Osteocyte (in vitro differentiated cells): ENCODE results near the gene ALCAM. TPM values are rescaled to one million over a fixed set of nuclear protein-coding genes. Genes with fewer than 3 reads are reported as not detected.

Experiments
- DNase-seq: peaks from one replicate; pipeline ENCODE4 v3.0.0; 2021; ENCODE audit warnings: mixed read lengths; ENCODE audit not compliant: unreplicated experiment; ENCODE audit errors: extremely low spot score
- H3K27ac Mint-ChIP-seq: one replicate; pipeline ENCODE4 v1.8.0; 2021; ENCODE audit warnings: mild to moderate bottlenecking, mixed read lengths; ENCODE audit not compliant: unreplicated experiment
- H3K27me3 Mint-ChIP-seq: one replicate; pipeline ENCODE4 v1.8.0; 2021; ENCODE audit warnings: mixed read lengths; ENCODE audit not compliant: unreplicated experiment
- H3K36me3 Mint-ChIP-seq: one replicate; pipeline ENCODE4 v1.8.0; 2021; ENCODE audit warnings: mixed read lengths; ENCODE audit not compliant: unreplicated experiment
- H3K4me1 Mint-ChIP-seq: one replicate; pipeline ENCODE4 v1.8.0; 2021; ENCODE audit warnings: mixed read lengths; ENCODE audit not compliant: unreplicated experiment
- H3K4me3 Mint-ChIP-seq: one replicate; pipeline ENCODE4 v1.8.0; 2021; ENCODE audit warnings: mild to moderate bottlenecking, moderate library complexity, mixed read lengths; ENCODE audit not compliant: unreplicated experiment
- H3K9me3 Mint-ChIP-seq: one replicate; pipeline ENCODE4 v1.8.0; 2021; ENCODE audit warnings: mixed read lengths; ENCODE audit not compliant: unreplicated experiment
- total RNA-seq: library from RNA; stranded (reverse); gene quantifications from 2 replicates; pipeline ENCODE4 v1.2.1, GENCODE V29; 2021
- TF ChIP-seq, protein P1 (sequence below): fragments of 200-600 bp; sonication (generic); IDR thresholded peaks from 2 replicates; pipeline ENCODE4 v1.5.0; 2021; ENCODE audit warnings: antibody characterized with exemption, mild to moderate bottlenecking, moderate library complexity

ALCAM gene
- total RNA-seq, 1 donor from 2014 or later = 242 TPM

DNA sequence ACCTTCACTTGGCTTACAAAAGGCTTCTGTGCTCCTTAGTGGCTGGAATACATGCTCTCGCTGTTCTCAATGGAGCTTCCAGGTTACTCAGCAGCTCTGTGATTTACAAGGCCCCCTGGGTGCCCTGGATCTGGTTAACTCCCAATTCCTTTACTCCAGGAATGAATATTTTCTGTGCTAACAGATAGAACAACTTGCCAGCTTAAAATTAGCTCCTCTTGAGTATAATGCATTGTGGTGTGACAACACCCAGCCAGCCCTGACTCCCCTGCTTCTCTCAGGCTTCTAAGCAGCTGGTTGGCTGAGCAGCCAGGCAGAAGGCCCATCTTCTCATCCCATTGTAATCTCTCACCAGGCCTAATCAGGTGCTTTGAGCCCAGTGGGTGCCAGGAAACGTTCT lies 246.4 kb downstream of the ALCAM start:
- TF ChIP-seq, protein P1, sequence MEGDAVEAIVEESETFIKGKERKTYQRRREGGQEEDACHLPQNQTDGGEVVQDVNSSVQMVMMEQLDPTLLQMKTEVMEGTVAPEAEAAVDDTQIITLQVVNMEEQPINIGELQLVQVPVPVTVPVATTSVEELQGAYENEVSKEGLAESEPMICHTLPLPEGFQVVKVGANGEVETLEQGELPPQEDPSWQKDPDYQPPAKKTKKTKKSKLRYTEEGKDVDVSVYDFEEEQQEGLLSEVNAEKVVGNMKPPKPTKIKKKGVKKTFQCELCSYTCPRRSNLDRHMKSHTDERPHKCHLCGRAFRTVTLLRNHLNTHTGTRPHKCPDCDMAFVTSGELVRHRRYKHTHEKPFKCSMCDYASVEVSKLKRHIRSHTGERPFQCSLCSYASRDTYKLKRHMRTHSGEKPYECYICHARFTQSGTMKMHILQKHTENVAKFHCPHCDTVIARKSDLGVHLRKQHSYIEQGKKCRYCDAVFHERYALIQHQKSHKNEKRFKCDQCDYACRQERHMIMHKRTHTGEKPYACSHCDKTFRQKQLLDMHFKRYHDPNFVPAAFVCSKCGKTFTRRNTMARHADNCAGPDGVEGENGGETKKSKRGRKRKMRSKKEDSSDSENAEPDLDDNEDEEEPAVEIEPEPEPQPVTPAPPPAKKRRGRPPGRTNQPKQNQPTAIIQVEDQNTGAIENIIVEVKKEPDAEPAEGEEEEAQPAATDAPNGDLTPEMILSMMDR = no peak
- no peak for DNase-seq
- H3K4me1 Mint-ChIP-seq = peaks cover 8% of the 10 kb centered on the region
- H3K27ac Mint-ChIP-seq = no peak overlapping the region
- no peak overlapping the region for H3K4me3 Mint-ChIP-seq
- no peaks in the 10 kb centered on the region for H3K27me3 Mint-ChIP-seq
- H3K36me3 Mint-ChIP-seq = no peaks in the 10 kb centered on the region
- peaks cover 3% of the 10 kb centered on the region for H3K9me3 Mint-ChIP-seq

DNA sequence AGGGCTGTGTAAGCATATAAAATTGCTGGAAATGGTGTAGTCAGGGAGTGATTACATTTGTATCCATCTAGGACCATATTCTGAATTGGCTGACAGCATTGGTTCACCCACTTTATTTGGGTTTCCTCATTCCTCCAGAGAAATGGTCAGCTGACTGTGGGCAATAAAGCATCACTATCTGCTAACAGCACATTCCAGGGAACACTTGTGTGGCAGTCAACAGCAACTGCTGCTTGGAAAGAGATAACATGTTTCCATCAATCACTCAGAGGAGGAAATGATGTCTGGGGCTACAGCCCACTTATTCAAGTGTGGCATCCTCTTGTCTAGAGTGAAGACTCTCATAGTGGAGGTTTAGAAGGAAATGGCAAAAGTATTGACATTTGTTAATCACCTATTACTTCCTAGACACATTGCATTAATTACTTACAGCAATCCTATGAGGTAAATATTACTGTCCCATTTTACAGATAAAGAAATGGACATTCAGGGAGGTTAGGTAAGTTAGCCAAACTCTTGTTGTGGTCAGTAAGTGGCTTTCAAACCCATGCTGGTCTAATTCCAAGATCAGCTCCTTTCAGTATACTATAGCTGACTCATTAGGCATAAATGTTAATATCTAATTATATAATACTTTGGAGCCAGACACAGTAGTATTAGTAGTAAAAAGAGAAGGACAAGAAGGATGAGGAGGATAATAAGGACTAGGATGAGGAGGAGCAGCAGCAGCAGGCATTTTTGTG lies 247.8 kb downstream of the ALCAM start:
- Mint-ChIP-seq H3K36me3 (no peaks in the 10 kb centered on the region), H3K4me3 (no peak overlapping the region), H3K9me3 (peaks cover 3% of the 10 kb centered on the region), H3K27me3 (no peaks in the 10 kb centered on the region), H3K27ac (no peak overlapping the region), H3K4me1 (peaks cover 8% of the 10 kb centered on the region)
- no peak for DNase-seq
- TF ChIP-seq, protein P1 = no peak

DNA sequence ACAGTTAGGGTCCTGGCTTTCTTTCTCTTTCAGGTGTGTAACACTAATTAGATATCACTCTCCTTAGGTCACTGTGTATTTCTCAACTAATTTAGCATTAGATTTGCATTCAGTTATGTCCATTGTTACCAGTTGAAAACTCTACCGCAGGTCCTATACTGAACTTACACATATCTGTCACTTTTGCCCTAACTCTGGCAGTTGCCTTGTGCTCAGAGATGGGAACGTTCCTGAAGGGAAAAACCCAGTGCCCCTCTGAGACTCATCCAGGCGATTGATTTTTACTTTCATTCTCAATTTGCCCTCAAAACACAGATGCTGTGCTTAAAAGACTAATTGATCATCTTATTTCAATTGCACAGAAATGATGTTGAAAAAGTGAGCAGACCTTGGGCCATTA lies 249.1 kb downstream of the ALCAM start:
- TF ChIP-seq, protein P1 = no peak
- peaks cover 3% of the 10 kb centered on the region for H3K9me3 Mint-ChIP-seq
- DNase-seq = no peak
- H3K36me3 Mint-ChIP-seq = no peaks in the 10 kb centered on the region
- no peak overlapping the region for H3K27ac Mint-ChIP-seq
- no peak overlapping the region for H3K4me3 Mint-ChIP-seq
- H3K4me1 Mint-ChIP-seq = peaks cover 8% of the 10 kb centered on the region
- no peaks in the 10 kb centered on the region for H3K27me3 Mint-ChIP-seq

DNA sequence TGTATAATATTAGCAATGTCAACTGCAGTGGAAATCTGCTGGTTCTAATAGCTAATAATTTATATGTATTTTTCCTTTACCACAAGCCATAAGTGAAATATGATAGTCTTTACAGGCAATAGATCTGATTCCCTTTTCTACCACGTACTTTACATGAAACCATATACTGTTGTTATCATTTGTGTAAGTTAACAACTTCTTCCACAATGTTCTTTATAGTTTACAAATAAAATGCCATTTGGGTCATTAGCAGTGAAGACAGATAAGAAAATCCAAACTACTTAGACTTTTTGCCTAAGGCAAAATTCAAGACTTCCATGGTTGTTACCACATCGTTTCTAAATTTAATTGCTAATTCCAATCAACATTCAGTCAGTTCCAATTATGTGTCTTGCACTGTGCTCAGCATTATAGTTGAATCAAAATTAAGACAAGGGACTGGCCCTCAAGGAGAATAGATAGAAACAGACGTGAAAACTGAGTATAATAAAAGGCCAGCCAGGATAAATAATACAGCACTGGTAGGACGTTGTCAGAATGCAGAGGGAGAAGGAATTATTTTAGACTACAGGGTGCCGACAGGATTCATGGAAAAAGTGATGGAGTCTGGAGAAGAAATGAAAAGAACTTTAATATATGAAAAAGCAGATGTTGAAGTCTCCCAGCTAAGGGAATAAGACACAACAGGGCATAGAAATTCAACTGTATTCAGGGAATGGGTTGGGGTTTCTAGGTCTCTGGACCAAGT lies 249.8 kb downstream of the ALCAM start:
- no peak for DNase-seq
- Mint-ChIP-seq H3K4me3 (no peak overlapping the region), H3K27me3 (no peaks in the 10 kb centered on the region), H3K9me3 (no peaks in the 10 kb centered on the region), H3K4me1 (peaks cover 8% of the 10 kb centered on the region), H3K27ac (peak overlapping the region; percentile 61), H3K36me3 (no peaks in the 10 kb centered on the region)
- TF ChIP-seq, protein P1 = no peak

DNA sequence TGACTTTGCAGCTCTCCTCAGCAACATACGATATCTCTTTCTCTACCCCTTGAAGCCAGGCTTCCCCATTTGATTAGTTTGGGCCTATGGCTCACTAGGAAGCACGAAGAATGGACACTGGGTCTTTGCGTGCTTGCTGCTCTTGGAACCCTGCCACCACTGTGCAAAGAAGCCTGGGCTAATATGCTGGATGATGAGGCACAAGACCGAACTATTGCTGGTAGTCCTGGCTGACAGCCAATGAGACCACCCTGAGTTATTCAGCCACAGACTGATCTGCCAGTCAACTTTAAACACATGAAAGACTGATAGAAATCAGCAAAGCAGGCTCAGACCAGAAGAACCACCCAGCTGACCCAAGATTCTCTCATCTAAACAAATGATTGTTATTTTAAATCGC lies 251.8 kb downstream of the ALCAM start:
- no peak for DNase-seq
- H3K27me3 Mint-ChIP-seq = no peaks in the 10 kb centered on the region
- no peak overlapping the region for H3K27ac Mint-ChIP-seq
- no peak overlapping the region for H3K4me3 Mint-ChIP-seq
- TF ChIP-seq, protein P1 = no peak
- no peaks in the 10 kb centered on the region for H3K36me3 Mint-ChIP-seq
- H3K9me3 Mint-ChIP-seq = no peaks in the 10 kb centered on the region
- peaks cover 8% of the 10 kb centered on the region for H3K4me1 Mint-ChIP-seq
